Measurements from ENCODE around the gene OPRD1. TPM values are rescaled to one million over a fixed set of nuclear protein-coding genes. Genes with fewer than 3 reads are reported as not detected.

Gene OPRD1
- total RNA-seq, 1 experiment from 2014 or later: not detected

- Histone ChIP-seq H3K4me1 (replicated peaks; ENCODE audit: insufficient read depth) (peaks cover 19% of the 10 kb centered on the region), H2AFZ (no peak overlapping the region), H3K79me2 (ENCODE audit: low read depth) (no peaks in the 10 kb centered on the region), H3F3A (ENCODE audit: insufficient read depth, low read depth) (peaks cover 4% of the 10 kb centered on the region; the same call in 1 of the 2 replicates), H3K27me3 (ENCODE audit: insufficient read depth, low read depth) (no peaks in the 10 kb centered on the region), H3K36me3 (ENCODE audit: low read depth) (no peaks in the 10 kb centered on the region), H3K9me3 (ENCODE audit: insufficient read depth, low read depth) (no peaks in the 10 kb centered on the region), H3K4me3 (no peak overlapping the region), H4K20me1 (ENCODE audit: insufficient read depth) (no peaks in the 10 kb centered on the region), H3K9me2 (ENCODE audit: insufficient read depth) (no peaks in the 10 kb centered on the region), H3K27ac (no peak overlapping the region), H3K4me2 (no peak overlapping the region)
- DNase-seq: no peak
- BruUV-seq (replicated peaks): no TSS peak
- no peak for TF ChIP-seq EZH2 (IDR thresholded peaks at IDR 0.05; ENCODE audit: low read depth)
- no peak for TF ChIP-seq CTCF (conservative IDR thresholded peaks at IDR 0.05)
- CTCF ChIA-PET: no interaction called here
- POLR2A ChIA-PET (ENCODE audit: unreplicated experiment): no interaction called here
- intact Hi-C loops (cut with micrococcal nuclease; ENCODE audit: unreplicated experiment): loop anchor here (10.0 kb wide), 1 partner anchor 256 kb away; no protein-coding TSS in a partner anchor
Observed at GRCh38 chr1:28888915-28889314, 76.9 kb downstream of the OPRD1 start.

- DNase-seq: no peak
- no peaks in the 10 kb centered on the region for H4K20me1 ChIP-seq (ENCODE audit: insufficient read depth)
- no peak overlapping the region for H3K27ac ChIP-seq
- no peak for TF ChIP-seq CTCF (conservative IDR thresholded peaks at IDR 0.05)
- no peak for TF ChIP-seq EZH2 (IDR thresholded peaks at IDR 0.05; ENCODE audit: low read depth)
- no peak overlapping the region for H3K4me2 ChIP-seq
- H3K36me3 ChIP-seq (ENCODE audit: low read depth): no peaks in the 10 kb centered on the region
- POLR2A ChIA-PET (ENCODE audit: unreplicated experiment): no interaction called here
- H3K9me3 ChIP-seq (ENCODE audit: insufficient read depth, low read depth): no peaks in the 10 kb centered on the region
- H3K27me3 ChIP-seq (ENCODE audit: insufficient read depth, low read depth): no peaks in the 10 kb centered on the region
- peaks cover 15% of the 10 kb centered on the region for H3K4me1 ChIP-seq (replicated peaks; ENCODE audit: insufficient read depth)
- CTCF ChIA-PET: interaction anchor here (0.7 kb wide), 1 partner anchor 9 kb away, joined by 3 read pairs; no protein-coding TSS in a partner anchor
- no peaks in the 10 kb centered on the region for H3K9me2 ChIP-seq (ENCODE audit: insufficient read depth)
- peaks cover 4% of the 10 kb centered on the region; the same call in 1 of the 2 replicates for H3F3A ChIP-seq (ENCODE audit: insufficient read depth, low read depth)
- intact Hi-C loops (cut with micrococcal nuclease; ENCODE audit: unreplicated experiment): loop anchor here (10.0 kb wide), 1 partner anchor 255 kb away; no protein-coding TSS in a partner anchor
- BruUV-seq (replicated peaks): no TSS peak
- H3K79me2 ChIP-seq (ENCODE audit: low read depth): no peaks in the 10 kb centered on the region
- no peak overlapping the region for H3K4me3 ChIP-seq
- no peak overlapping the region for H2AFZ ChIP-seq
Observed at GRCh38 chr1:28889357-28889756, 77.4 kb downstream of the OPRD1 start.

GRCh38 chr1:28890435-28890834 lies 78.5 kb downstream of the OPRD1 start:
- no peaks in the 10 kb centered on the region for H3K79me2 ChIP-seq (ENCODE audit: low read depth)
- H3K36me3 ChIP-seq (ENCODE audit: low read depth): no peaks in the 10 kb centered on the region
- H3K27me3 ChIP-seq (ENCODE audit: insufficient read depth, low read depth): no peaks in the 10 kb centered on the region
- no TSS peak for BruUV-seq (replicated peaks)
- H4K20me1 ChIP-seq (ENCODE audit: insufficient read depth): no peaks in the 10 kb centered on the region
- intact Hi-C loops (cut with micrococcal nuclease; ENCODE audit: unreplicated experiment): no loop called here
- peaks cover 7% of the 10 kb centered on the region for H3K4me1 ChIP-seq (replicated peaks; ENCODE audit: insufficient read depth)
- no peak overlapping the region for H3K4me2 ChIP-seq
- no peak overlapping the region for H2AFZ ChIP-seq
- no peaks in the 10 kb centered on the region for H3K9me3 ChIP-seq (ENCODE audit: insufficient read depth, low read depth)
- ChIA-PET CTCF (no interaction called here), POLR2A (ENCODE audit: unreplicated experiment) (no interaction called here)
- no peaks in the 10 kb centered on the region for H3K9me2 ChIP-seq (ENCODE audit: insufficient read depth)
- DNase-seq: no peak
- H3K27ac ChIP-seq: no peak overlapping the region
- peaks cover 4% of the 10 kb centered on the region; the same call in 1 of the 2 replicates for H3F3A ChIP-seq (ENCODE audit: insufficient read depth, low read depth)
- H3K4me3 ChIP-seq: no peak overlapping the region
- TF ChIP-seq CTCF (conservative IDR thresholded peaks at IDR 0.05) (no peak), EZH2 (IDR thresholded peaks at IDR 0.05; ENCODE audit: low read depth) (no peak)
